Body of pancreas (tissue), 4 donors: ENCODE measurements around the gene ZNF808. TPM values are rescaled to one million over a fixed set of nuclear protein-coding genes. Genes with fewer than 3 reads are reported as not detected.
"Not testable (repeated sequence)": the region's sequence is repeated elsewhere in the genome, so short reads cannot be mapped to it uniquely, and the experiment has no call there.

Experiments used
- ATAC-seq: fragments of 150-250 bp; one replicate; pipeline ENCODE4 v1.9.1; 2016
- DNase-seq, 4 donors: peaks; one replicate each; pipeline ENCODE4 v3.0.0-alpha.2; 2019
- H3K27ac ChIP-seq, 4 donors: fragments of 200-600 bp; sonication (generic); 1 replicate in 3 of 4; 2 replicates in 1 of 4; pipeline versions ENCODE4 v1.5.1 to v1.6.1; 2016 to 2019; ENCODE audit warnings: mild to moderate bottlenecking in 1 of 4, mixed read lengths in 1 of 4, moderate library complexity in 1 of 4
- H3K27me3 ChIP-seq, 2 donors: fragments of 200-600 bp; sonication (generic); one replicate each; pipeline ENCODE4 v1.6.0; 2016; ENCODE audit warnings: mild to moderate bottlenecking in 1 of 2
- H3K36me3 ChIP-seq, 2 donors: fragments of 200-600 bp; sonication (generic); replicated peaks in 1 of 2; 2 replicates each; pipeline ENCODE4 v1.5.1; 2016; ENCODE audit warnings: low read depth in 2 of 2; ENCODE audit not compliant: insufficient read depth in 1 of 2
- H3K4me1 ChIP-seq: fragments of 200-600 bp; sonication (generic); one replicate; pipeline ENCODE4 v1.6.0; 2016
- H3K4me3 ChIP-seq, 2 donors: fragments of 200-600 bp; sonication (generic); 1 replicate in 1 of 2; 2 replicates in 1 of 2; pipeline ENCODE4 v1.5.1; 2016 to 2019
- H3K9me3 ChIP-seq, 3 donors: fragments of 200-600 bp; sonication (generic); 1 replicate in 2 of 3; 2 replicates in 1 of 3; pipeline ENCODE4 v1.5.1; 2016
- CTCF ChIP-seq, 7 experiments: fragments of 450-650 bp in 4 of 7; fragments of 200-600 bp in 3 of 7; sonication (generic) in 3 of 7; IDR thresholded peaks; one replicate each; pipeline ENCODE4 v1.5.1; 2016 to 2019; ENCODE audit warnings: antibody characterized with exemption in 7 of 7
- POLR2A ChIP-seq, 3 donors: fragments of 450-650 bp; IDR thresholded peaks; one replicate each; pipeline ENCODE4 v1.6.1; 2016; ENCODE audit warnings: antibody characterized with exemption in 3 of 3, mild to moderate bottlenecking in 2 of 3
- WGBS, 2 donors: methylation state at CpG; one replicate each; pipeline ENCODE4 v1.1.5; 2017; 5-methylcytosine and 5-hydroxymethylcytosine counted together
- intact Hi-C: fragments of 100-400 bp; cut with DNase I; formaldehyde crosslinking; loops from one replicate; pipeline ENCODE4 v1.15.1; 2023
- total RNA-seq, 2 donors: library from RNA; depleted of rRNA; stranded (reverse); fragments of >200 nt; gene quantifications; one replicate each; pipeline ENCODE4 v1.1.0, GENCODE V29; 2016

The ZNF808 gene
- total RNA-seq, 2 donors from 2014 or later: 9.3 to 10.9 TPM

DNA sequence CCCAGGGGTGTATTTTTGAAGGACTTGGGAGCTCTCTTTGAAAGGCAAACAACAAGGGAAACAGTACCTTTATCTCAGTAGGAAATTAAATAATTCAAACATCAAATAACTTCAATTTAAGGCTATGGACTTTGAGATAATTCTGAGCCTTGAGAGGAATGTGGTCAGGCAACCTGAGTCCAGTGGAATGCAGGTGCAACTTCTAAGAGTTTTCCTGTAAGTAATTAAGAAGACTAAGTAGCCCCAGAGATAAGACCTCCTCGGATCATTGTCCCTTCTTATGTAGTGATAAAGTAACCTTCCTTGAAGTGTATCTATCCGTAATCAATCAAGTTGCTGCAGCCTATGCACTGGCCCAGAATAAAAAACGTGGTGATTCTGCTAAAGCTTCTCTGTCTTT lies 71.8 kb downstream of the ZNF808 start:
- Histone ChIP-seq H3K27ac (no peak overlapping the region), H3K4me3 (no peak overlapping the region), H3K4me1 (peaks cover 15% of the 10 kb centered on the region), H3K9me3 (no peaks in the 10 kb centered on the region), H3K27me3 (no peaks in the 10 kb centered on the region), H3K36me3 (peaks cover 0 to 2% of the 10 kb centered on the region in 2 donors)
- no peak for TF ChIP-seq POLR2A (IDR thresholded peaks at IDR 0.05)
- 48 to 60% methylated on average over 3 of the region's 3 CpGs for WGBS, 2 donors
- no peak for DNase-seq
- no peak for ATAC-seq
- intact Hi-C loops: no loop called here

- H3K4me3 ChIP-seq: peak overlapping the region in 1 of 2 donors; percentile 32
- peaks cover 0 to 2% of the 10 kb centered on the region in 2 donors for H3K36me3 ChIP-seq
- TF ChIP-seq CTCF (IDR thresholded peaks at IDR 0.05) (no peak), POLR2A (IDR thresholded peaks at IDR 0.05) (no peak)
- ATAC-seq (peak; percentile 36), DNase-seq (peak in 1 of 4 donors; percentile 27)
- H3K27me3 ChIP-seq: no peaks in the 10 kb centered on the region
- H3K9me3 ChIP-seq: no peaks in the 10 kb centered on the region
- WGBS, 2 donors: 2 to 8% methylated on average over 5 to 15 of the region's 15 CpGs
- peaks cover 15% of the 10 kb centered on the region for H3K4me1 ChIP-seq
- peak overlapping the region; percentile 33 to 67 (median 54) for H3K27ac ChIP-seq
- intact Hi-C loops: no loop called here
Measured at GRCh38 chr19:52600639-52601024, 73.2 kb downstream of the ZNF808 start.

GRCh38 chr19:52601025-52601973 lies 73.8 kb downstream of the ZNF808 start:
- Histone ChIP-seq H3K27me3 (no peaks in the 10 kb centered on the region), H3K4me1 (peaks cover 15% of the 10 kb centered on the region), H3K9me3 (no peaks in the 10 kb centered on the region), H3K36me3 (peaks cover 0 to 2% of the 10 kb centered on the region in 2 donors), H3K27ac (peak overlapping the region; percentile 33 to 67 (median 54)), H3K4me3 (peak overlapping the region; percentile 32 to 45)
- TF ChIP-seq POLR2A (IDR thresholded peaks at IDR 0.05) (peak in 2 of 3 donors; percentile 49 to 58), CTCF (IDR thresholded peaks at IDR 0.05) (peak in 6 of 7 experiments; percentile 10 to 39 (median 30))
- ATAC-seq: peak; percentile 99
- peak; percentile 93 to 97 (median 94) for DNase-seq
- WGBS, 2 donors: 0 to 1% methylated on average over 57 to 62 of the region's 62 CpGs
- intact Hi-C loops: no loop called here

DNA sequence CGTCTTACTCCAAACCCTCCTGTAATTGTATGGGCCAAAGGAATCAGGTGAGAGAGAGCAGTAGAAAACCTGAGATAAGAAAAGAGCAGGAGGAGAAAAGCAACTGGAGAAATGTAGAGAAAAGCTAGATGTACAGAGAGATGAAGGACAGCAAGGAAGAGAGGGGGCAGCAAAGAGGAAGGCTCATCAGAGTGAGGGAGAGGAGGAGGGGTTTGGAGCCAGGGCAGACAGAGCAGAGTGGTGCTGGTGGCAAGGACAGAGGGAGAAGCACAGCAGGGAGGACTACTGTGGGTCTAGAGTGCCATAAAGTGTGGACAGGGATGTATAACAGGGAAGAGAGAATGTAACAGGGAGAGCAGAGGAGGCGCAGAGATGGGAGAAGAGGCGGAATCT lies 74.5 kb downstream of the ZNF808 start:
- H3K36me3 ChIP-seq: not testable (repeated sequence)
- 56 to 63% methylated on average over 3 of the region's 3 CpGs for WGBS, 2 donors

GRCh38 chr19:52602941-52603340 lies 75.5 kb downstream of the ZNF808 start:
- Histone ChIP-seq H3K27me3 (no peaks in the 10 kb centered on the region), H3K9me3 (no peaks in the 10 kb centered on the region), H3K27ac (no peak overlapping the region), H3K4me1 (peaks cover 15% of the 10 kb centered on the region), H3K36me3 (no peaks in the 10 kb centered on the region), H3K4me3 (no peak overlapping the region)
- intact Hi-C loops: no loop called here
- DNase-seq (no peak), ATAC-seq (no peak)
- no peak for TF ChIP-seq CTCF (IDR thresholded peaks at IDR 0.05)
- no peak for TF ChIP-seq POLR2A (IDR thresholded peaks at IDR 0.05)
- WGBS, 2 donors: 86 to 91% methylated on average over 2 of the region's 2 CpGs

More for the DNA sequence above, 74.5 kb downstream of the ZNF808 start:
- H3K27me3 ChIP-seq, intact Hi-C loops, H3K4me3 ChIP-seq, H3K9me3 ChIP-seq, ATAC-seq, DNase-seq: not testable (repeated sequence)
- Histone ChIP-seq H3K4me1 (peaks cover 15% of the 10 kb centered on the region), H3K27ac (peak overlapping the region in 2 of 4 donors; percentile 33 to 60)
